H9 (cell line): ENCODE results near the gene INPP4A. TPM values are rescaled to one million over a fixed set of nuclear protein-coding genes. Genes with fewer than 3 reads are reported as not detected.

Experiments used
- DNase-seq: peaks from one replicate; pipeline ENCODE4 v3.0.0-alpha.2; 2017
- H2AFZ ChIP-seq: one replicate; pipeline ENCODE4 v1.6.1; 2013; ENCODE audit warnings: mild to moderate bottlenecking, low read length, control low read depth, moderate library complexity
- H2AK5ac ChIP-seq: 2 replicates; pipeline ENCODE4 v1.6.1; 2013; ENCODE audit warnings: low read length, control low read depth, mixed read lengths; ENCODE audit not compliant: insufficient read length
- H2BK120ac ChIP-seq: one replicate; pipeline ENCODE4 v1.6.1; 2013; ENCODE audit warnings: low read depth, mild to moderate bottlenecking, low read length, control low read depth, inconsistent platforms; ENCODE audit not compliant: poor library complexity, severe bottlenecking
- H2BK12ac ChIP-seq: 2 replicates; pipeline ENCODE4 v1.6.1; 2013; ENCODE audit warnings: low read length, control low read depth, mixed read lengths, low read depth; ENCODE audit not compliant: insufficient read length
- H2BK15ac ChIP-seq: 2 replicates; pipeline ENCODE4 v1.6.1; 2013; ENCODE audit warnings: low read depth, low read length, control low read depth
- H2BK20ac ChIP-seq: one replicate; pipeline ENCODE4 v1.6.1; 2013; ENCODE audit warnings: low read depth, mild to moderate bottlenecking, low read length, control low read depth, inconsistent platforms; ENCODE audit not compliant: poor library complexity, severe bottlenecking
- H2BK5ac ChIP-seq: 2 replicates; pipeline ENCODE4 v1.6.1; 2013; ENCODE audit warnings: low read length, control low read depth, mixed read lengths; ENCODE audit not compliant: insufficient read length
- H3K14ac ChIP-seq: 2 replicates; pipeline ENCODE4 v1.6.1; 2013; ENCODE audit warnings: low read length, control low read depth; ENCODE audit not compliant: insufficient read depth
- H3K18ac ChIP-seq: 2 replicates; pipeline ENCODE4 v1.6.1; 2013; ENCODE audit warnings: low read depth, mild to moderate bottlenecking, mixed read lengths, low read length, control low read depth; ENCODE audit not compliant: insufficient read length
- H3K23ac ChIP-seq: 2 replicates; pipeline ENCODE4 v1.6.1; 2013; ENCODE audit warnings: low read length, control low read depth, mixed read lengths, low read depth; ENCODE audit not compliant: insufficient read length
- H3K23me2 ChIP-seq: 2 replicates; pipeline ENCODE4 v1.6.1; 2013; ENCODE audit warnings: low read depth, mild to moderate bottlenecking, mixed read lengths, low read length, control low read depth; ENCODE audit not compliant: insufficient read length, poor library complexity, severe bottlenecking
- H3K27ac ChIP-seq: 2 replicates; pipeline ENCODE4 v1.5.1; 2013; ENCODE audit warnings: low read length, control low read depth, mixed read lengths, low read depth; ENCODE audit not compliant: insufficient read length
- H3K27me3 ChIP-seq: 2 replicates; pipeline ENCODE4 v1.6.1; 2013; ENCODE audit warnings: low read length, control low read depth, inconsistent platforms; ENCODE audit not compliant: insufficient read depth
- H3K4ac ChIP-seq: 2 replicates; pipeline ENCODE4 v1.6.1; 2013; ENCODE audit warnings: low read depth, mild to moderate bottlenecking, control low read depth, inconsistent platforms, low read length, moderate library complexity
- H3K4me1 ChIP-seq: 2 replicates; pipeline ENCODE4 v1.6.1; 2013; ENCODE audit warnings: low read length, control low read depth, inconsistent platforms; ENCODE audit not compliant: insufficient read depth
- H3K4me2 ChIP-seq: 2 replicates; pipeline ENCODE4 v1.6.1; 2013; ENCODE audit warnings: low read length, control low read depth, mixed read lengths; ENCODE audit not compliant: insufficient read length, insufficient read depth
- H3K56ac ChIP-seq: 2 replicates; pipeline ENCODE4 v1.6.1; 2013; ENCODE audit warnings: low read depth, mild to moderate bottlenecking, mixed read lengths, low read length, control low read depth; ENCODE audit not compliant: insufficient read length
- H3K79me1 ChIP-seq: 2 replicates; pipeline ENCODE4 v1.6.1; 2013; ENCODE audit warnings: low read depth, mild to moderate bottlenecking, moderate library complexity, low read length, control low read depth, inconsistent platforms; ENCODE audit not compliant: insufficient read depth, poor library complexity, severe bottlenecking
- H3K79me2 ChIP-seq: 2 replicates; pipeline ENCODE4 v1.6.1; 2013; ENCODE audit warnings: low read length, control low read depth, inconsistent platforms; ENCODE audit not compliant: insufficient read depth
- H3K9ac ChIP-seq: 2 replicates; pipeline ENCODE4 v1.6.1; 2013; ENCODE audit warnings: low read length, control low read depth, mixed read lengths; ENCODE audit not compliant: insufficient read length; ENCODE audit errors: extremely low read depth
- H3K9me3 ChIP-seq: one replicate; pipeline ENCODE4 v1.6.1; 2013; ENCODE audit warnings: low read depth, low read length, inconsistent platforms; ENCODE audit not compliant: control insufficient read depth
- H3T11ph ChIP-seq: one replicate; pipeline ENCODE4 v1.6.1; 2013; ENCODE audit warnings: mild to moderate bottlenecking, low read length, control low read depth, inconsistent platforms
- H4K20me1 ChIP-seq: one replicate; pipeline ENCODE4 v1.6.1; 2013; ENCODE audit not compliant: control insufficient read depth, insufficient read length, insufficient read depth
- H4K5ac ChIP-seq: 2 replicates; pipeline ENCODE4 v1.6.1; 2013; ENCODE audit warnings: low read depth, mild to moderate bottlenecking, mixed read lengths, low read length, control low read depth; ENCODE audit not compliant: insufficient read length
- H4K8ac ChIP-seq: replicated peaks from 2 replicates; pipeline ENCODE4 v1.6.1; 2013; ENCODE audit warnings: low read length, control low read depth, mixed read lengths, low read depth; ENCODE audit not compliant: insufficient read length
- H4K91ac ChIP-seq: 2 replicates; pipeline ENCODE4 v1.6.1; 2013; ENCODE audit warnings: low read depth, mild to moderate bottlenecking, moderate library complexity, mixed read lengths, low read length, control low read depth; ENCODE audit not compliant: insufficient read length
- H3K27ac Mint-ChIP-seq, 3 experiments: 2 replicates in 2 of 3; 3 replicates in 1 of 3; pipeline ENCODE4 v1.8.0; 2020 to 2021; ENCODE audit warnings: mixed read lengths in 3 of 3, mild to moderate bottlenecking in 1 of 3, moderate library complexity in 1 of 3
- H3K27me3 Mint-ChIP-seq: 2 replicates; pipeline ENCODE4 v1.8.0; 2021; ENCODE audit warnings: low read depth, mild to moderate bottlenecking, moderate library complexity, mixed read lengths
- H3K36me3 Mint-ChIP-seq, 3 experiments: 2 replicates in 2 of 3; 3 replicates in 1 of 3; pipeline ENCODE4 v1.8.0; 2020 to 2021; ENCODE audit warnings: low read depth in 3 of 3, mixed read lengths in 3 of 3; ENCODE audit not compliant: insufficient read depth in 1 of 3
- H3K4me1 Mint-ChIP-seq, 2 experiments: 2 replicates each; pipeline ENCODE4 v1.8.0; 2020; ENCODE audit warnings: mixed read lengths in 2 of 2
- H3K4me3 Mint-ChIP-seq, 2 experiments: 2 replicates in 1 of 2; 3 replicates in 1 of 2; pipeline ENCODE4 v1.8.0; 2020 to 2021; ENCODE audit warnings: mild to moderate bottlenecking in 2 of 2, mixed read lengths in 2 of 2, moderate library complexity in 1 of 2
- H3K9me3 Mint-ChIP-seq, 2 experiments: 2 replicates in 1 of 2; 3 replicates in 1 of 2; pipeline ENCODE4 v1.8.0; 2020; ENCODE audit warnings: mild to moderate bottlenecking in 2 of 2, mixed read lengths in 2 of 2, moderate library complexity in 1 of 2
- WGBS: extraction: QIAGEN DNeasy Blood & Tissue Kit; methylation state at CpG from one replicate; pipeline ENCODE4 v1.1.7; 2013; ENCODE audit warnings: missing lambda C conversion rate, low lambda C conversion rate, mixed read lengths; ENCODE audit not compliant: insufficient read length; ENCODE audit errors: extremely low coverage; 5-methylcytosine and 5-hydroxymethylcytosine counted together
- total RNA-seq: library from RNA; stranded (reverse); gene quantifications from 2 replicates; pipeline ENCODE4 v1.2.1, GENCODE V29; 2021
- TF ChIP-seq, protein P1 (sequence below): fragments of 200-600 bp; sonication (generic); conservative IDR thresholded peaks from 3 replicates; pipeline ENCODE4 v1.8.0; 2021; ENCODE audit warnings: antibody characterized with exemption, mild to moderate bottlenecking

The INPP4A gene
- total RNA-seq, 1 experiment from 2014 or later = 55.2 TPM

DNA sequence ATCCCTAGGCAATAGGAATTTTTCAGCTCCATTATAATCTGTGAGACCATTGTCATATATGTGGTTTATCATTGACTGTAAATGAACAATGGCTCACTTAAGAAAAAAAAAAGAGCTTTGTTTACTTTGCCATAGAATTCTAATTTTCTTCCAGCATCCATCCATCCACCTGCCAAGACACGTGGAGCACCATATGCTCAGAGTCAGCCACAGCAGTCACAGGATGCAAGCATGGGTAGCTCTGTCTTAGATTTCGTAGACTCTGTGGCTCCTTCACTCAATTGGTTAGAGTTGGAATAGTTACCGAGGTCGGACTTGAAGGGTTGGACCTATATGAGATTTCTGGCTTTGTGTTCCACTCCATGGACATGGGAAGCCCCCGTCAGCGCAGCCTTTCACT is 88.1 kb downstream of the INPP4A start:
- Mint-ChIP-seq H3K27me3 (no peaks in the 10 kb centered on the region), H3K27ac (no peak overlapping the region), H3K9me3 (peaks cover 0 to 9% of the 10 kb centered on the region in 2 experiments; a peak in 2 of 5 replicates), H3K36me3 (peaks cover 7 to 37% (median 20%) of the 10 kb centered on the region in 3 experiments; a peak in 5 of 7 replicates), H3K4me1 (no peaks in the 10 kb centered on the region), H3K4me3 (no peak overlapping the region)
- no peak overlapping the region for H3T11ph ChIP-seq
- no peak overlapping the region for H2BK120ac ChIP-seq
- no peaks in the 10 kb centered on the region for H3K4me1 ChIP-seq
- no peak for DNase-seq
- no peak overlapping the region for H3K4me2 ChIP-seq
- no peaks in the 10 kb centered on the region for H3K9me3 ChIP-seq
- H3K4ac ChIP-seq = no peak overlapping the region
- no peak overlapping the region for H2BK5ac ChIP-seq
- H2BK15ac ChIP-seq = no peak overlapping the region
- H3K56ac ChIP-seq = no peak overlapping the region
- no peaks in the 10 kb centered on the region for H3K27me3 ChIP-seq
- H3K79me1 ChIP-seq = no peaks in the 10 kb centered on the region
- no peak overlapping the region for H3K27ac ChIP-seq
- no peak overlapping the region for H2AK5ac ChIP-seq
- H4K8ac ChIP-seq = no peak overlapping the region
- TF ChIP-seq, protein P1, sequence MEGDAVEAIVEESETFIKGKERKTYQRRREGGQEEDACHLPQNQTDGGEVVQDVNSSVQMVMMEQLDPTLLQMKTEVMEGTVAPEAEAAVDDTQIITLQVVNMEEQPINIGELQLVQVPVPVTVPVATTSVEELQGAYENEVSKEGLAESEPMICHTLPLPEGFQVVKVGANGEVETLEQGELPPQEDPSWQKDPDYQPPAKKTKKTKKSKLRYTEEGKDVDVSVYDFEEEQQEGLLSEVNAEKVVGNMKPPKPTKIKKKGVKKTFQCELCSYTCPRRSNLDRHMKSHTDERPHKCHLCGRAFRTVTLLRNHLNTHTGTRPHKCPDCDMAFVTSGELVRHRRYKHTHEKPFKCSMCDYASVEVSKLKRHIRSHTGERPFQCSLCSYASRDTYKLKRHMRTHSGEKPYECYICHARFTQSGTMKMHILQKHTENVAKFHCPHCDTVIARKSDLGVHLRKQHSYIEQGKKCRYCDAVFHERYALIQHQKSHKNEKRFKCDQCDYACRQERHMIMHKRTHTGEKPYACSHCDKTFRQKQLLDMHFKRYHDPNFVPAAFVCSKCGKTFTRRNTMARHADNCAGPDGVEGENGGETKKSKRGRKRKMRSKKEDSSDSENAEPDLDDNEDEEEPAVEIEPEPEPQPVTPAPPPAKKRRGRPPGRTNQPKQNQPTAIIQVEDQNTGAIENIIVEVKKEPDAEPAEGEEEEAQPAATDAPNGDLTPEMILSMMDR = no peak
- no peak overlapping the region for H4K5ac ChIP-seq
- H4K91ac ChIP-seq = no peak overlapping the region
- H3K18ac ChIP-seq = no peak overlapping the region
- WGBS = no CpG with 5 or more reads among the region's 6 CpGs
- H3K9ac ChIP-seq = no peak overlapping the region
- no peak overlapping the region for H3K14ac ChIP-seq
- H3K23ac ChIP-seq = no peak overlapping the region
- no peak overlapping the region for H2AFZ ChIP-seq
- no peaks in the 10 kb centered on the region for H3K79me2 ChIP-seq
- no peak overlapping the region for H2BK12ac ChIP-seq
- no peak overlapping the region for H2BK20ac ChIP-seq
- no peaks in the 10 kb centered on the region for H4K20me1 ChIP-seq
- no peaks in the 10 kb centered on the region for H3K23me2 ChIP-seq
